A673 (cell line): Measurements from ENCODE around the gene GALP. TPM values are rescaled to one million over a fixed set of nuclear protein-coding genes. Genes with fewer than 3 reads are reported as not detected.

ENCODE experiments used
- BruUV-seq: library from RNA; stranded (reverse); fragments of 400-500 nt; replicated peaks from 2 replicates; lab custom pipeline; 2021; lab: Mats Ljungman, UMichigan
- CTCF ChIA-PET: fragments of 300-600 bp; sonication (Branson Sonifier 250); formaldehyde crosslinking; loops from one replicate; lab custom pipeline; 2022; ENCODE audit warnings: antibody characterized with exemption; lab: Charles Lee
- POLR2A ChIA-PET: fragments of 300-600 bp; sonication (Branson Sonifier 250); formaldehyde crosslinking; loops from one replicate; lab custom pipeline; 2022; ENCODE audit warnings: antibody characterized with exemption; ENCODE audit not compliant: low non-redundant PET; lab: Charles Lee
- DNase-seq: peaks from one replicate; pipeline ENCODE4 v3.0.0-alpha.2; 2015; ENCODE audit warnings: low spot score
- H3K27ac ChIP-seq: fragments of 200-600 bp; sonication (generic); 2 replicates; pipeline ENCODE4 v1.5.1; 2016; ENCODE audit warnings: mixed run types, low read depth, mild to moderate bottlenecking, mixed read lengths, antibody characterized with exemption, low read length; ENCODE audit not compliant: poor library complexity, severe bottlenecking
- H3K27me3 ChIP-seq: fragments of 200-600 bp; sonication (generic); replicated peaks from 2 replicates; pipeline ENCODE4 v1.6.1; 2017; ENCODE audit warnings: mixed run types, low read depth, mild to moderate bottlenecking, mixed read lengths, antibody characterized with exemption, low read length; ENCODE audit not compliant: insufficient read depth, poor library complexity
- H3K36me3 ChIP-seq: fragments of 200-600 bp; sonication (generic); 2 replicates; pipeline ENCODE4 v1.6.1; 2016; ENCODE audit warnings: mixed run types, mild to moderate bottlenecking, mixed read lengths, antibody characterized with exemption, low read length; ENCODE audit not compliant: insufficient read depth, poor library complexity, severe bottlenecking
- H3K4me1 ChIP-seq: fragments of 200-600 bp; sonication (generic); 2 replicates; pipeline ENCODE4 v1.6.1; 2017; ENCODE audit warnings: mixed run types, mild to moderate bottlenecking, mixed read lengths, antibody characterized with exemption, low read length; ENCODE audit not compliant: insufficient read depth, poor library complexity, severe bottlenecking
- H3K4me3 ChIP-seq: fragments of 200-600 bp; sonication (generic); 2 replicates; pipeline ENCODE4 v1.5.1; 2016; ENCODE audit warnings: low read depth, mixed run types, mild to moderate bottlenecking, mixed read lengths, low read length; ENCODE audit not compliant: poor library complexity, severe bottlenecking
- H3K9me3 ChIP-seq: fragments of 200-600 bp; sonication (generic); 2 replicates; pipeline ENCODE4 v1.6.1; 2016; ENCODE audit warnings: mixed run types, low read depth, mild to moderate bottlenecking, mixed read lengths, antibody characterized with exemption, low read length; ENCODE audit not compliant: poor library complexity, severe bottlenecking
- CTCF ChIP-seq: fragments of 300-800, 200-600 bp; sonication (generic); conservative IDR thresholded peaks from 2 replicates; pipeline ENCODE4 v1.5.1; 2017; ENCODE audit warnings: low read depth, mild to moderate bottlenecking, antibody characterized with exemption, low read length, moderate library complexity, mixed read lengths
- EZH2 ChIP-seq: fragments of 200-600 bp; sonication (generic); IDR thresholded peaks from 2 replicates; pipeline ENCODE4 v1.6.1; 2017; ENCODE audit warnings: borderline replicate concordance, low read depth, mild to moderate bottlenecking, mixed read lengths, antibody characterized with exemption, low read length; ENCODE audit not compliant: poor library complexity, severe bottlenecking
- intact Hi-C: fragments of 100-400 bp; cut with micrococcal nuclease; formaldehyde crosslinking; loops from one replicate; pipeline ENCODE4 v1.10.0; 2022; ENCODE audit not compliant: unreplicated experiment
- total RNA-seq: library from RNA; stranded (reverse); gene quantifications from 2 replicates; pipeline ENCODE4 v1.2.3, GENCODE V29; 2021

GALP gene
- total RNA-seq, 1 experiment from 2014 or later, result not detected

GRCh38 chr19:56144376-56144775 is 31.4 kb upstream of the GALP start:
- H3K36me3 ChIP-seq, result peaks cover 4% of the 10 kb centered on the region
- no peak overlapping the region for H3K27ac ChIP-seq
- ChIA-PET CTCF (no interaction called here), POLR2A (no interaction called here)
- DNase-seq, result no peak
- intact Hi-C loops, result no loop called here
- H3K4me3 ChIP-seq, result no peak overlapping the region
- no peaks in the 10 kb centered on the region for H3K27me3 ChIP-seq
- no peaks in the 10 kb centered on the region for H3K9me3 ChIP-seq
- BruUV-seq, result no TSS peak
- H3K4me1 ChIP-seq, result peaks cover 6% of the 10 kb centered on the region
- TF ChIP-seq EZH2 (no peak), CTCF (no peak)

- intact Hi-C loops, result no loop called here
- BruUV-seq, result no TSS peak
- Histone ChIP-seq H3K27ac (no peak overlapping the region), H3K36me3 (peaks cover 4% of the 10 kb centered on the region), H3K4me3 (no peak overlapping the region), H3K4me1 (peaks cover 4% of the 10 kb centered on the region), H3K9me3 (no peaks in the 10 kb centered on the region), H3K27me3 (no peaks in the 10 kb centered on the region)
- TF ChIP-seq CTCF, result no peak
- TF ChIP-seq EZH2, result no peak
- no peak for DNase-seq
- ChIA-PET CTCF (no interaction called here), POLR2A (no interaction called here)
Measured at GRCh38 chr19:56144831-56145230, 31.0 kb upstream of the GALP start.

- Histone ChIP-seq H3K27me3 (no peaks in the 10 kb centered on the region), H3K9me3 (no peaks in the 10 kb centered on the region), H3K4me1 (no peaks in the 10 kb centered on the region), H3K36me3 (peaks cover 4% of the 10 kb centered on the region), H3K4me3 (no peak overlapping the region), H3K27ac (no peak overlapping the region)
- POLR2A ChIA-PET, result no interaction called here
- CTCF ChIA-PET, result no interaction called here
- intact Hi-C loops, result no loop called here
- no TSS peak for BruUV-seq
- DNase-seq, result no peak
- TF ChIP-seq CTCF, result no peak
- no peak for TF ChIP-seq EZH2
Measured at GRCh38 chr19:56145698-56146097, 30.1 kb upstream of the GALP start.
